HG02588 (cell line): Measurements from ENCODE around the gene MYH11.
"Not testable (repeated sequence)": the region's sequence is repeated elsewhere in the genome, so short reads cannot be mapped to it uniquely, and the experiment has no call there.

Experiments used
- ATAC-seq: cut with Tn5 transposase; IDR thresholded peaks from one replicate; pipeline ENCODE4 v1.9.1; 2021; ENCODE audit warnings: mild to moderate bottlenecking, moderate library complexity; ENCODE audit not compliant: unreplicated experiment

MYH11 gene

GRCh38 chr16:15879255-15879811 lies 22.5 kb upstream of the MYH11 start:
- ATAC-seq, result no peak

- no peak for ATAC-seq
These were observed 19.7 kb upstream of the MYH11 start for GRCh38 chr16:15876503-15876902.

- ATAC-seq, result no peak
These were observed 18.0 kb upstream of the MYH11 start for GRCh38 chr16:15874745-15875314.

GRCh38 chr16:15873737-15874136 lies 16.9 kb upstream of the MYH11 start:
- no peak for ATAC-seq

- no peak for ATAC-seq
These were observed 16.5 kb upstream of the MYH11 start for GRCh38 chr16:15873301-15873700.

- no peak for ATAC-seq
These were observed 13.2 kb upstream of the MYH11 start for GRCh38 chr16:15870011-15870410.

- no peak for ATAC-seq
These were observed 9.6 kb upstream of the MYH11 start for GRCh38 chr16:15866451-15866850.

GRCh38 chr16:15865742-15866141 lies 8.9 kb upstream of the MYH11 start:
- no peak for ATAC-seq

- ATAC-seq, result no peak
These were observed 8.1 kb upstream of the MYH11 start for GRCh38 chr16:15864939-15865338.

GRCh38 chr16:15861996-15862395 lies 5.2 kb upstream of the MYH11 start:
- ATAC-seq, result no peak

- no peak for ATAC-seq
These were observed 2.3 kb upstream of the MYH11 start for GRCh38 chr16:15858921-15859668.

- ATAC-seq, result no peak
These were observed 1.1 kb upstream of the MYH11 start for GRCh38 chr16:15857724-15858560.

- no peak for ATAC-seq
These were observed 646 bp downstream of the MYH11 start for GRCh38 chr16:15856182-15856581.

GRCh38 chr16:15855704-15856003 lies 1.2 kb downstream of the MYH11 start:
- ATAC-seq, result peak; percentile 65

GRCh38 chr16:15854906-15855703 lies 1.7 kb downstream of the MYH11 start:
- ATAC-seq, result no peak

GRCh38 chr16:15854061-15854460 lies 2.8 kb downstream of the MYH11 start:
- no peak for ATAC-seq

- no peak for ATAC-seq
These were observed 3.8 kb downstream of the MYH11 start for GRCh38 chr16:15853021-15853420.

- ATAC-seq, result not testable (repeated sequence)
These were observed 6.3 kb downstream of the MYH11 start for GRCh38 chr16:15850555-15850954.

- no peak for ATAC-seq
These were observed 7.4 kb downstream of the MYH11 start for GRCh38 chr16:15849209-15849981.

GRCh38 chr16:15847611-15848175 lies 9.1 kb downstream of the MYH11 start:
- no peak for ATAC-seq
